Measurements from ENCODE around the gene PLAC8L1. TPM values are rescaled to one million over a fixed set of nuclear protein-coding genes. Genes with fewer than 3 reads are reported as not detected.

PLAC8L1 gene
- total and polyA plus RNA-seq, 2 of the 8 experiments (the other 6 are each of a cell fraction or from before 2014, with no cell fraction given) = 0.42 TPM; not detected in 1

DNA sequence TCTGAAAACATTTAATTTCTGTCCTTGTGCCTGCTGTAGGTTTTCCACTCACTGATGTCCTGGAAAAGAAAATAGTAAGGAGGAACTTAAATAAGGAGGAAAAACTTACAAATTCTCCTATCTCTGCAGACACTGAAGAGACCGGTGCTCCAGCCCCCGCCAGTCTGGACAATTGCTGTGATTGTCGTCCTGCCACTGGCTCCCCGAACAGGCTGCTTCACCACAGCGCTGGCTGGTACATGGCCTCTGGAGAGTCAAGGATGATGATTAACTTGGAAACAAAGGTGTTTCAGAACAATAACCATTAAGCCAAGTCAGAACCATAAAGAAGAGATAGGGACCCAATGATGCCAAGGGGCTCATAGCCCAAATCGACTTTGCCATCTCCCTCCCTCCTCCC is 7.3 kb downstream of the PLAC8L1 start:
- Histone ChIP-seq H2AFZ (ENCODE audit: low read length) (no peak overlapping the region), H3K18ac (ENCODE audit: extremely low read depth, low read length) (no peak overlapping the region), H3K27ac (ENCODE audit: low read depth, low read length) (no peak overlapping the region), H3K4ac (replicated peaks; ENCODE audit: insufficient read length, low read depth, low read length) (no peak overlapping the region), H3K14ac (ENCODE audit: insufficient read length) (no peak overlapping the region), H3K9me3 (ENCODE audit: insufficient read depth in 2 of 2, low read depth in 1 of 2, low read length in 1 of 2) (no peaks in the 10 kb centered on the region), H2BK120ac (replicated peaks; ENCODE audit: low read depth, low read length) (no peak overlapping the region), H2BK15ac (ENCODE audit: low read length) (no peak overlapping the region), H3K23me2 (ENCODE audit: low read depth, low read length) (no peaks in the 10 kb centered on the region), H3K23ac (ENCODE audit: insufficient read length) (no peak overlapping the region), H4K91ac (replicated peaks; ENCODE audit: insufficient read length, low read length) (no peak overlapping the region), H3K79me1 (ENCODE audit: low read depth, low read length) (no peaks in the 10 kb centered on the region), H3K79me2 (ENCODE audit: control insufficient read depth in 1 of 2, insufficient read depth in 2 of 2, low read length in 2 of 2) (no peaks in the 10 kb centered on the region), H3K4me3 (ENCODE audit: extremely low read depth in 1 of 4, insufficient read depth in 2 of 4, low read depth in 3 of 4, low read length in 4 of 4) (no peak overlapping the region), H4K8ac (ENCODE audit: extremely low read depth, insufficient read depth, low read length) (no peak overlapping the region), H3K36me3 (ENCODE audit: control insufficient read depth in 2 of 4, insufficient read depth in 4 of 4, low read length in 3 of 4) (no peaks in the 10 kb centered on the region), H3K4me2 (ENCODE audit: insufficient read depth in 1 of 2, low read depth in 2 of 2, low read length in 2 of 2) (no peak overlapping the region), H3K4me1 (replicated peaks in 1 of 4; ENCODE audit: control insufficient read depth in 3 of 4, insufficient read depth in 4 of 4, low read length in 3 of 4) (peaks cover 0 to 10% (median 3%) of the 10 kb centered on the region in 4 experiments; a peak in 3 of 7 replicates), H2BK20ac (ENCODE audit: low read length) (no peak overlapping the region), H3K27me3 (replicated peaks in 1 of 4; ENCODE audit: control insufficient read depth in 3 of 4, extremely low read depth in 1 of 4, insufficient read depth in 3 of 4, low read length in 3 of 4) (no peaks in the 10 kb centered on the region), H2AK5ac (ENCODE audit: low read depth, low read length) (no peak overlapping the region), H3K9ac (replicated peaks in 1 of 4; ENCODE audit: extremely low read depth in 1 of 4, low read depth in 3 of 4, low read length in 3 of 4) (no peak overlapping the region), H4K20me1 (replicated peaks in 1 of 2; ENCODE audit: control insufficient read depth in 1 of 2, insufficient read depth in 2 of 2, low read length in 2 of 2) (no peaks in the 10 kb centered on the region), H4K5ac (ENCODE audit: insufficient read length, low read depth, low read length) (no peak overlapping the region), H3K56ac (replicated peaks; ENCODE audit: insufficient read length, low read depth, low read length) (no peak overlapping the region), H2BK12ac (ENCODE audit: low read depth, low read length) (no peak overlapping the region), H2BK5ac (ENCODE audit: low read depth, low read length) (no peak overlapping the region)
- FAIRE-seq (no peak), DNase-seq (ENCODE audit: low read depth in 1 of 2, low spot score in 2 of 2) (no peak)
- CTCF ChIA-PET (ENCODE audit: partially characterized antibody) = no interaction called here
- POLR2A ChIA-PET (ENCODE audit: partially characterized antibody) = no interaction called here
- WGBS, 2 experiments (ENCODE audit: extremely low coverage in 1 of 2, insufficient coverage in 1 of 2, insufficient read length in 1 of 2, insufficient replicate concordance in 2 of 2, low coverage in 1 of 2, low lambda C conversion rate in 2 of 2, missing lambda C conversion rate in 1 of 2) = 96% methylated on average over 6 of the region's 6 CpGs; no CpG with 5 or more reads in 1 of the 2 experiments
- no peak for TF ChIP-seq TAF7 (optimal IDR thresholded peaks at IDR 0.05; ENCODE audit: borderline replicate concordance, low read depth, low read length)
- TF ChIP-seq, protein P1, sequence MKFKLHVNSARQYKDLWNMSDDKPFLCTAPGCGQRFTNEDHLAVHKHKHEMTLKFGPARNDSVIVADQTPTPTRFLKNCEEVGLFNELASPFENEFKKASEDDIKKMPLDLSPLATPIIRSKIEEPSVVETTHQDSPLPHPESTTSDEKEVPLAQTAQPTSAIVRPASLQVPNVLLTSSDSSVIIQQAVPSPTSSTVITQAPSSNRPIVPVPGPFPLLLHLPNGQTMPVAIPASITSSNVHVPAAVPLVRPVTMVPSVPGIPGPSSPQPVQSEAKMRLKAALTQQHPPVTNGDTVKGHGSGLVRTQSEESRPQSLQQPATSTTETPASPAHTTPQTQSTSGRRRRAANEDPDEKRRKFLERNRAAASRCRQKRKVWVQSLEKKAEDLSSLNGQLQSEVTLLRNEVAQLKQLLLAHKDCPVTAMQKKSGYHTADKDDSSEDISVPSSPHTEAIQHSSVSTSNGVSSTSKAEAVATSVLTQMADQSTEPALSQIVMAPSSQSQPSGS (IDR thresholded peaks at IDR 0.05; ENCODE audit: low read length) = no peak
- no peak for TF ChIP-seq SP4 (IDR thresholded peaks at IDR 0.05; ENCODE audit: low read length)
- TF ChIP-seq MAFK (IDR thresholded peaks at IDR 0.05; ENCODE audit: low read depth, low read length) = no peak
- TF ChIP-seq CHD1 (IDR thresholded peaks at IDR 0.05; ENCODE audit: low read depth, low read length) = no peak
- TF ChIP-seq SIN3A (conservative IDR thresholded peaks at IDR 0.05 in 1 of 2, IDR thresholded peaks at IDR 0.05 in 1 of 2; ENCODE audit: low read depth in 1 of 2, low read length in 2 of 2) = no peak
- TF ChIP-seq RNF2 (IDR thresholded peaks at IDR 0.05; ENCODE audit: borderline replicate concordance, low read depth, low read length, missing control alignments, poor library complexity, severe bottlenecking) = no peak
- no peak for TF ChIP-seq ASH2L (IDR thresholded peaks at IDR 0.05; ENCODE audit: low read length)
- TF ChIP-seq BCL11A (IDR thresholded peaks at IDR 0.05; ENCODE audit: low read depth in 2 of 2, low read length in 2 of 2) = no peak
- TF ChIP-seq, protein P2, sequence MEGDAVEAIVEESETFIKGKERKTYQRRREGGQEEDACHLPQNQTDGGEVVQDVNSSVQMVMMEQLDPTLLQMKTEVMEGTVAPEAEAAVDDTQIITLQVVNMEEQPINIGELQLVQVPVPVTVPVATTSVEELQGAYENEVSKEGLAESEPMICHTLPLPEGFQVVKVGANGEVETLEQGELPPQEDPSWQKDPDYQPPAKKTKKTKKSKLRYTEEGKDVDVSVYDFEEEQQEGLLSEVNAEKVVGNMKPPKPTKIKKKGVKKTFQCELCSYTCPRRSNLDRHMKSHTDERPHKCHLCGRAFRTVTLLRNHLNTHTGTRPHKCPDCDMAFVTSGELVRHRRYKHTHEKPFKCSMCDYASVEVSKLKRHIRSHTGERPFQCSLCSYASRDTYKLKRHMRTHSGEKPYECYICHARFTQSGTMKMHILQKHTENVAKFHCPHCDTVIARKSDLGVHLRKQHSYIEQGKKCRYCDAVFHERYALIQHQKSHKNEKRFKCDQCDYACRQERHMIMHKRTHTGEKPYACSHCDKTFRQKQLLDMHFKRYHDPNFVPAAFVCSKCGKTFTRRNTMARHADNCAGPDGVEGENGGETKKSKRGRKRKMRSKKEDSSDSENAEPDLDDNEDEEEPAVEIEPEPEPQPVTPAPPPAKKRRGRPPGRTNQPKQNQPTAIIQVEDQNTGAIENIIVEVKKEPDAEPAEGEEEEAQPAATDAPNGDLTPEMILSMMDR (IDR thresholded peaks at IDR 0.05; ENCODE audit: control extremely low read depth in 1 of 3, insufficient read depth in 1 of 3, low read depth in 1 of 3, low read length in 3 of 3) = no peak

All from H1 (cell line).